Thymus (tissue), 11 donors: ENCODE data around the gene ADAMTS14. TPM values are rescaled to one million over a fixed set of nuclear protein-coding genes. Genes with fewer than 3 reads are reported as not detected.
A peak's percentile ranks its signal among the peaks of the same experiment; 100 is the strongest.

Experiments used
- DNase-seq, 9 donors: peaks; one replicate each; pipeline ENCODE4 v3.0.0-alpha.2; 2013; ENCODE audit warnings: low spot score in 9 of 9, low read depth in 6 of 9, missing footprints in 1 of 9
- H3K27ac ChIP-seq, 2 donors: one replicate each; pipeline ENCODE4 v1.5.1; 2013; ENCODE audit warnings: control low read depth in 1 of 2, low read depth in 1 of 2, low read length in 1 of 2, mild to moderate bottlenecking in 1 of 2, moderate library complexity in 1 of 2
- H3K27me3 ChIP-seq, 2 donors: one replicate each; pipeline ENCODE4 v1.5.1; 2013; ENCODE audit warnings: low read length in 1 of 2; ENCODE audit not compliant: control insufficient read depth in 2 of 2, insufficient read depth in 1 of 2
- H3K36me3 ChIP-seq, 2 donors: one replicate each; pipeline ENCODE4 v1.5.1; 2013; ENCODE audit warnings: low read length in 1 of 2, mild to moderate bottlenecking in 1 of 2, moderate library complexity in 1 of 2; ENCODE audit not compliant: control insufficient read depth in 2 of 2, insufficient read depth in 2 of 2
- H3K4me1 ChIP-seq, 2 donors: one replicate each; pipeline ENCODE4 v1.5.1; 2013; ENCODE audit warnings: low read length in 2 of 2; ENCODE audit not compliant: control insufficient read depth in 2 of 2, insufficient read depth in 2 of 2
- H3K4me3 ChIP-seq, 2 donors: one replicate each; pipeline ENCODE4 v1.5.1; 2013; ENCODE audit warnings: low read length in 2 of 2, control low read depth in 1 of 2, mild to moderate bottlenecking in 1 of 2
- H3K9me3 ChIP-seq, 2 donors: one replicate each; pipeline ENCODE4 v1.5.1; 2013; ENCODE audit warnings: low read length in 1 of 2, mild to moderate bottlenecking in 1 of 2; ENCODE audit not compliant: control insufficient read depth in 2 of 2, insufficient read depth in 1 of 2
- WGBS: extraction: QIAGEN DNeasy Blood & Tissue Kit; methylation state at CpG from one replicate; pipeline ENCODE4 v1.1.7; 2013; 5-methylcytosine and 5-hydroxymethylcytosine counted together
- polyA plus RNA-seq: library from polyadenylated mRNA; stranded (reverse); fragments of 200-250 nt; gene quantifications from one replicate; pipeline ENCODE4 v1.2.3, GENCODE V29; 2013
- total RNA-seq: library from RNA; stranded (reverse); fragments of 120-200 nt; gene quantifications from one replicate; pipeline ENCODE4 v1.2.4, GENCODE V29; 2013
- donor health status: healthy.

The ADAMTS14 gene
- total and polyA plus RNA-seq, 2 donors, result 1.2 to 1.8 TPM

DNA sequence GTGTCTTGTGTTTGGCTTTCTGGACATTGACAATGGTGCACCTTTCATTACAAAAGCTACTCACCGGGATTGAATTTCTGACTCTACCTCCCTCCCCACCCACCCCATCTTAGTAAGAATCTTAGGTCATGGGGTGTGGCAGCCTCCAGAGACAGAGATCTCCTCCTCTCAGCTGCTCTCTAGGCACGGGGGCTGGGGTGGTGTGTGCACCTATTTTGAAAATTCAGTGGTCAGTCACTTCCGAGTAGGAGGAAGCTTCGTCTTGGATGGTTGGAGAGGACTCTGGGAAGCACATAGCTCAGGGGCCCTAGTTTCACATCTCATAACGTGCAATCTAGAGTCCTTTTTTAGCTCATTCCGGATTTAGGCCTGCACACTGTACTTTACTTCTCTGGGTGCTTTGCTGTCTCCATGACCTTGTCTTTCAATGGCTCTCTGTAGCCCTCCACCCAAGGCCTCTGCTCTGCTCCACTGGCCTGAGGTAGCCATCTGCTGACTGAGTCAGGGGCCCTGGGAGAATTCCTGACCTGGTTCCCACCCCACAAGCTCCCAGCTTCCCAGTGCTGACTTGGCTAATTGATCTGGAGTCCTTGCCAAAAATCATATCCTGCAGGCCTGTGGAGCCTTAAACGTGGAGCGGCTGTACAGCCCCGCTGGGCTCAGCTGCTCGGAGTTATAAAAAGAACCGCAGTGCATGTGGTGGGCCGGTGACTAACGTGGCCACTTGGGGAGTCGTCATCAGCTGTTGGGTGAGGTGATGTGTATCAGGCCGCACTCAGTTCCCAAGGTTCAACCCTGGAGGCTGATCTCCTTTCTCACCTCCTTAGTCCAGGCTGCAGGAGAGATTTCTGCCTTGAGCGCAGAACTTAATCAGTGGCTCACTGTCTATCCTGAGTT, 19.3 kb upstream of the ADAMTS14 start:
- Histone ChIP-seq H3K9me3 (peaks cover 6 to 44% of the 10 kb centered on the region in 2 donors), H3K4me1 (peaks cover 0 to 9% of the 10 kb centered on the region in 2 donors), H3K4me3 (no peak overlapping the region), H3K27me3 (no peaks in the 10 kb centered on the region), H3K27ac (no peak overlapping the region), H3K36me3 (no peaks in the 10 kb centered on the region)
- WGBS, result 83% methylated on average over 16 of the region's 16 CpGs
- no peak for DNase-seq

DNA sequence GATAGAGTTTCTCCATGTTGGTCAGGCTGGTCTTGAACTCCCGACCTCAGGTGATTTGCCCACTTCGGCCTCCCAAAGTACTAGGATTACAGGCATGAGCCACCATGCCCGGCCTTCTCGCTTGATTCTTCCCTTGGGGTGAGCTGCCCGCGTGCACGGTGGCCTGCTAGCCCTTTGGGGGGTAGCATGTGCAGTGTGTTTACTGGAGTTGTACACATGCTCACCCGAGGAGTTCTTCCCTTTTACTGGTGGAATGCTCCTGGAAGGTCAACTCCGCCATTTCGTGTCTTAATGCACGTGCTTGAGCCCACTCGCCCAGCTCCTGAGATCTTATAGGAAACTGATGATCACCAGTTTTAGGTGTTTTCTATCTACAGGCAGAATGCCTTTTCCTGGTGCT, 17.0 kb upstream of the ADAMTS14 start:
- no peaks in the 10 kb centered on the region for H3K27me3 ChIP-seq
- WGBS, result 98% methylated on average over 12 of the region's 12 CpGs
- peaks cover 3 to 21% of the 10 kb centered on the region in 2 donors for H3K9me3 ChIP-seq
- no peak overlapping the region for H3K4me3 ChIP-seq
- DNase-seq, result no peak
- H3K36me3 ChIP-seq, result no peaks in the 10 kb centered on the region
- H3K27ac ChIP-seq, result no peak overlapping the region
- peaks cover 0 to 9% of the 10 kb centered on the region in 2 donors for H3K4me1 ChIP-seq

GRCh38 chr10:70656489-70656888, 15.8 kb upstream of the ADAMTS14 start:
- 29% methylated on average over 3 of the region's 3 CpGs for WGBS
- DNase-seq, result peak in 5 of 9 donors; percentile 30 to 76 (median 39)

DNA sequence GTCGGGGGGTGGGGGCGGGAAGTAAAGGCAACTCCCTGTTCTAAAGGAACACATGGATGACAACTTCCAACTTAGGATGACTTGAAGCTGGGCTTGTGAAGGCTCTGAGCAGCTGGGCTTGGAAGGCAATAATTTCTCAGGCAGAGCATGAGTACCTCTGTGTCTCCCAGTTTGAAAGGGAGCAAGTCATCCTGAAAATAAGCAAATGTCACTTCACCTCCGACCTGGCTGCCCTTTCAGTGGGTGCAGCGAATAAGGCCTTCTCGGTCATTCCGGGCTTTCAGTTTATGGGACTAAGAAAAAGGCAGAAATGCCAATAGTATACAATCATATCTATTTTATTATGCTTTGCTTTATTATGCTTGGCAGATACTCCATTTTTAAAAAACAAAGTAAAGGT, 15.3 kb upstream of the ADAMTS14 start:
- H3K4me1 ChIP-seq, result peaks cover 0 to 9% of the 10 kb centered on the region in 2 donors
- H3K4me3 ChIP-seq, result no peak overlapping the region
- H3K27ac ChIP-seq, result no peak overlapping the region
- peaks cover 0 to 7% of the 10 kb centered on the region in 2 donors for H3K9me3 ChIP-seq
- no peaks in the 10 kb centered on the region for H3K27me3 ChIP-seq
- DNase-seq, result no peak
- 99% methylated on average over 6 of the region's 6 CpGs for WGBS
- H3K36me3 ChIP-seq, result no peaks in the 10 kb centered on the region

More at GRCh38 chr10:70656489-70656888, 15.8 kb upstream of the ADAMTS14 start:
- no peak overlapping the region for H3K4me3 ChIP-seq
- H3K27ac ChIP-seq, result no peak overlapping the region
- H3K4me1 ChIP-seq, result peaks cover 0 to 9% of the 10 kb centered on the region in 2 donors
- H3K9me3 ChIP-seq, result peaks cover 3 to 13% of the 10 kb centered on the region in 2 donors
- no peaks in the 10 kb centered on the region for H3K36me3 ChIP-seq
- H3K27me3 ChIP-seq, result no peaks in the 10 kb centered on the region

- DNase-seq, result no peak
- Histone ChIP-seq H3K27me3 (no peaks in the 10 kb centered on the region), H3K27ac (no peak overlapping the region), H3K9me3 (no peaks in the 10 kb centered on the region), H3K4me3 (no peak overlapping the region), H3K4me1 (peaks cover 0 to 9% of the 10 kb centered on the region in 2 donors), H3K36me3 (no peaks in the 10 kb centered on the region)
- 97% methylated on average over 1 of the region's 1 CpG for WGBS
Observed at GRCh38 chr10:70658582-70659136, 13.6 kb upstream of the ADAMTS14 start.

GRCh38 chr10:70659306-70659705, 13.0 kb upstream of the ADAMTS14 start:
- 90% methylated on average over 1 of the region's 1 CpG for WGBS
- H3K9me3 ChIP-seq, result no peaks in the 10 kb centered on the region

GRCh38 chr10:70660722-70661121, 11.6 kb upstream of the ADAMTS14 start:
- H3K27me3 ChIP-seq, result no peaks in the 10 kb centered on the region
- H3K36me3 ChIP-seq, result no peaks in the 10 kb centered on the region
- no peak overlapping the region for H3K4me3 ChIP-seq
- DNase-seq, result no peak
- H3K9me3 ChIP-seq, result no peaks in the 10 kb centered on the region
- 97% methylated on average over 4 of the region's 4 CpGs for WGBS
- H3K27ac ChIP-seq, result no peak overlapping the region
- peaks cover 0 to 9% of the 10 kb centered on the region in 2 donors for H3K4me1 ChIP-seq

More at GRCh38 chr10:70659306-70659705, 13.0 kb upstream of the ADAMTS14 start:
- Histone ChIP-seq H3K27ac (no peak overlapping the region), H3K4me1 (peaks cover 0 to 9% of the 10 kb centered on the region in 2 donors), H3K4me3 (no peak overlapping the region), H3K36me3 (no peaks in the 10 kb centered on the region), H3K27me3 (no peaks in the 10 kb centered on the region)
- no peak for DNase-seq

DNA sequence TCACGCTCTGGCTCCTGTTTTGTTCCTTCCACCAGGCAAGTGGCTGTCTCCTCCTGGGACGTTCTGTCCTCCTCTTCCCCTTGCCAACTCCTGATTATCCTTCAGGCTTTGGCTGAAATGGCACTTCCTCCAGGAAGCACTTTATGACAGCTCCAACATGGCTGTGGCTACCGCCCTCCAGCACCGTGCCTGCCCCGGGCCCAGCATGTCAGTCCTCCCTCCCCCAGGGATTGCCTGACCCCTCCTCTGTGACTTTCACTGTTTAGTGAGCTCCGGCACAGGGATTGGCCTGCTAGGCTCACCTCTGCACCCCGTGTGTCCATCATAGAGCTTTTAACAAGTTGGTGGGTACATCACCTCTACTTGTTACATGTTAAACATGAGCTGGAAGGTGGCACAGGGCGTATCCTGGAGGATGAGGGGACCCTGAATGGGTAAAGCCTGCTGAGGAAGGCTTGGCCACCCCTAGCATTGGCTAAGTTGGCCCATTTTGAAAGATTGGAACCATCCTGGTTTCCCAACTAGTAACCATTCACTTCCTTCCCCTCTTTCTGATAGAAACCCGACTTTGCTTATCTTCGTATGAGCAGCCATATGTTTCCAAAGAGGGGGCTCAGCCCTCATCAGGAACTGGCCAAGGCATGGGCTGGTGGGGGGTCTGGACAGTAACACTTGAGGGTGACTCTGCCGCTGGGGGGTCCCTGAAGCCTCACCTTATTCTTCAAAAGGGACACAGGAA, 10.5 kb upstream of the ADAMTS14 start:
- Histone ChIP-seq H3K27ac (no peak overlapping the region), H3K4me3 (no peak overlapping the region), H3K4me1 (peaks cover 0 to 4% of the 10 kb centered on the region in 2 donors), H3K9me3 (no peaks in the 10 kb centered on the region), H3K36me3 (no peaks in the 10 kb centered on the region), H3K27me3 (no peaks in the 10 kb centered on the region)
- WGBS, result 89% methylated on average over 11 of the region's 11 CpGs
- DNase-seq, result no peak
